Fibroblast of skin of right quadriceps (primary cell): ENCODE measurements around the gene KRTAP1-3.
A peak's percentile ranks its signal among the peaks of the same experiment; 100 is the strongest.
"Not testable (repeated sequence)": the region's sequence is repeated elsewhere in the genome, so short reads cannot be mapped to it uniquely, and the experiment has no call there.

Experiments
- DNase-seq: peaks from one replicate; pipeline ENCODE4 v3.0.0-alpha.2; 2013

KRTAP1-3 gene

DNA sequence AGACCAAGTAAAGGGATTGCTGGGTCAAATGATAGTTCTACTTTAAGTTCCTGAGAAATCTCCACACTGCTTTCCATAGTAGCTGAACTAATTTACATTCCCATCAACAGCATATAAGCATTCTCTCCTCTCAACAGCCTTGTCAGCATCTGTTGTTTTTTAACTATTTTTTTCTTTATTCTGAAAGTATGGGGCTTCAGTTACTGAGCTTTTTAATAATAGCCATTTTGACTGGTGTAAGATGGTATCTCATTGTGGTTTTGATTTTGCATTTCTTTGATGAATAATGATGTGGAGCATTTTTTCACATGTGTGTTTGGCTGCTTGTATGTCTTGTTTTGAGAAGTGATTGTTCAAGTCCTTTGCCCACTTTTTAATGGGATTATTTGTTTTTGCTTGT is 17.9 kb upstream of the KRTAP1-3 start:
- DNase-seq: peak; percentile 77

DNA sequence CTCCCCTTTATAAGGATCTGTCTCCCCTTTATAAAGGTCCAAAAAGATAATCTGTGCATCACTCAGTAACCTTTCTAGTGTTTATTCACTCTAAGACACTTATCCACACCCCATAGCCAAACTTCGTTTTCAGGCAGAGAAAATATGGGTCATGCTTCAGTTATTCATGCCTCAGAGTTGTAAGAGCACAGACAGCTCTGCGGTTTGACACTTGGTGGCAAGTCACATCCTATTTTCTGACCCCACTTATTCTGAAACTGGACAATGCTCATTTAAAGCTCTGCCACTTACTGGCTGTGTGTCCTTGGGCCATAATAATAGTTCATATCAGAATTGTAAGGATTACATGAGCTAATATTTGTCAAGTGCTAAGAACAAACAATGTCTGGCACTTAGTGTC is 14.4 kb upstream of the KRTAP1-3 start:
- DNase-seq: peak; percentile 45

DNA sequence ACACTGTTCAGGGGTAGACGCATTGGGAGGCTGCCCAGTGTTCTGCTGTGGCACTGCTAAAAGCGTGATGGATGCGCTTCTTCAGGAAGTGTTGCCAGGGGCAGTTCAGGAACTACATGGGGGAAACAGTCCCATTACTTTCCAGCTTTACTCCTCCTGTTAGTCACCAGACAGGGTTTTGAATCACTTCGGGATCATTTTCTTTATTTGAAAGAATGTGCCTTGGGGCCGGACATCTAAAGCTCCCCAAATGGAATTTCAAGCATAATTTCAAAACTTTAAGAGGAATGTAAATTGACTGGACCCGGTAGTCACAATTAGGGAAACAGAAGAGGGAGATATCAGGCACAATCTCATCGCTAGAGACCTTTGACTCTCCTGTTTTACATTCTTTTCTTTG is 13.8 kb upstream of the KRTAP1-3 start:
- peak; percentile 73 for DNase-seq

DNA sequence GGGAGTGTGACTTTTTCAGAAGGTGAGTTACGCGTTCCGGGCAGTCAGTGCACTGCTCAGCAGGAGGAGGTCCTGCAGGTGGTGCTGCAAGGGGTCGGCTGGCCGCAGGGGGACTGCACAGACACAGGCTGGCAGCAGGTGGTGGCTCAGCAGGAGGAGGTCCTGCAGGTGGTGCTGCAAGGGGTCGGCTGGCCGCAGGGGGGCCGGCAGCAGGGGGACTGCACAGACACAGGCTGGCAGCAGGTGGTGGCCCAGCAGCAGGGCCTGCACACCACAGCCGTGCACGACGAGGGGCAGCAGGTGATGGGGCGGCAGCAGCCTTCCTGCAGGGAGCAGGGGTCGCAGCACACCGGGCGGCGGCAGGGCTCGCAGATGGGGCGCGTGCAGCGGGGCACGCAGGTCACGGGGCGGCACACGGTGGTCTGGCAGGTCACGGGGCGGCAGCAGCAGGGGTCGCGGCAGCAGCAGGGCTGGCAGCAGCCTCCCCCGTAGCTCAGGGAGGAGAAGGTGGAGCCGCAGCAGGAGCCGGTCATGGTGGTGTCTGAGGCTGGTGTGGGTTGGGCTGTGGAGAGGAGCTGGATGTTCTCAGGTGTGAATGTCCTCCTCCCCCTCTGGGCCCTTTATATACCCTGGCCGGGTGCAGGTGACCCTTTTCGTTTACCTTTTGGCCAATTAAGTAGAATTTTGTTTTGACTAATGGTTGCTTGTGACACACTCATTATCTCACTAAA is 12.2 kb upstream of the KRTAP1-3 start, which contains the start of gene KRTAP2-1:
Gene KRTAP2-1 (minus strand): TSS at position 582 of the 731 bp plus-strand sequence. CDS start 49 bp downstream, at position 533.
- DNase-seq: not testable (repeated sequence)

DNA sequence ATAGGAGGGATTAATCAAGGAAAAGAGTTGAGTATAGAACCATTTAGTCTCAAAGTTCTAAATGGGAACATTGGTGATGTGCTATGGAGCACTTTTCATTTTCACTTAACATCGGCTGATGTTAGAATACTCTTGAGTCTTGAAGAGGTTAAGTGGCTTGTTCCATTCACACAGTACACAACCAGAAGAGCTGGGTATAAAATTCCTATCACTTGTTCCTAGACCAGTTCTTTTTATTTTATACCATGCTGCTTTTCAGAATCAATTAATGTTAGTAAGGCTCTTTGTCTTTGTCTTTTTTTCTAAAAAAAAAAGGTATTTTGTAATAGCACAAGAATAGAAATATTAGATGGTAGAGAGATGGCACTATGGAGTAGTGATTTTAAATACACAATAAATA is 8.3 kb upstream of the KRTAP1-3 start:
- no peak for DNase-seq

DNA sequence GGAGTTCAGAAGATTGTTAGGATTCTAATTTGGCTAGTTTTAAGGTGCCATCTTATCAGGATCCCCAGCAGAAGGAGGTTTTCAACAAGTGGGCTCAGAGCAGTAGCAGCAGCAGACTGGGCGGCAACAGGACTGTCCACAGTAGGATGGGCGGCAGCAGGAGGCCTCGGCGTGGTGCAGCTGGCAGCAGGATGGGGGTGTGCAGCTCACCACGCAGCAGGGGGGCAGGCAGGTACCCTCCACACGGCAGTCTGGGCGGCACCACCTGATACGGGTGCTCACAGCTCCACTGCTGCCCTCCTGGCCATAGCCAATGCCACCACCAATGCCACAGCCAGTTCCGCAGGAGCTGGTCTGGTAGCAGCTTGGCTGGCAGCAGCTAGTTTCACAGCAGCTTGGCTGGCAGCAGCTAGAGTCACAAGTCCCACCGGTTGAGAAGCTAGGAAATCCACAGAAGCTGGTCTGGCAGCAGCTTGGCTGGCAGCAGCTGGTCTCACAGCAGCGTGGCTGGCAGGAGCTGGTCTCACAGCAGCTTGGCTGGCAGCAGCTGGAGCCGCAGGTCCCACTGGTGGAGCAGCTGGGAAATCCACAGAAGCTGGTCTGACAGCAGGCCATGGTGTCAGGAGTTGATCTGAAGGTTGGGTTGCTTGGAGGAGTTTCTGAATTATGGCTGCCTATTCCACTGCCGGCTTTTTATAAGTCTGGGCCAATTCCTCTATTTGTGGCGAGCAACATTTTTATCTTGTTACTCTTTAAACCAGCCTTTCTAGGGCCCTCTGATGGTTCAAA is 6.3 kb upstream of the KRTAP1-3 start, which contains the start of gene KRTAP1-1:
Gene KRTAP1-1 (minus strand): TSS at position 668 of the 789 bp plus-strand sequence. CDS start 53 bp downstream, at position 615.
- not testable (repeated sequence) for DNase-seq

DNA sequence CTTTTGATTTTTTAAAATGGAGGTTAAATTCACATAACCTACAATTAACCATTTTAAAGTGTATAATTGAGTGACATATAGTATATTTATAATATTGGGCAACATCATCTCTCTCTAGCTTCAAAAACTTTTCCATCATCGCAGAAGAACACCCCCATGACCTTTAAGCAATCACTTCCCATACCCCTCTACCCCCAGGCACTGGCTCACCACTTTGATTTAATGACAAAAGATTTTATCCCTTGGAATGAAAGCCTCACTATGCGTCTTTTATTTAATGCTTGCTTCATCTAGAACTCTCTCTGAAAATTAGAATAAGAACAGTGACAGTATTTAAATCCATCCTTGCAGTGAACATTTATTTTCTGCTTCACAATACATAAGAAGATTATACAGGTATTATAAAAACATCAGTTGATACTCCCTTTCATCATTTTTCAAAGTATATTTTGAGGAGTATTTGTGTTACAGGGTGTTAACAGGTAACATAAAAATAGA is 3.2 kb upstream of the KRTAP1-3 start:
- DNase-seq: no peak

DNA sequence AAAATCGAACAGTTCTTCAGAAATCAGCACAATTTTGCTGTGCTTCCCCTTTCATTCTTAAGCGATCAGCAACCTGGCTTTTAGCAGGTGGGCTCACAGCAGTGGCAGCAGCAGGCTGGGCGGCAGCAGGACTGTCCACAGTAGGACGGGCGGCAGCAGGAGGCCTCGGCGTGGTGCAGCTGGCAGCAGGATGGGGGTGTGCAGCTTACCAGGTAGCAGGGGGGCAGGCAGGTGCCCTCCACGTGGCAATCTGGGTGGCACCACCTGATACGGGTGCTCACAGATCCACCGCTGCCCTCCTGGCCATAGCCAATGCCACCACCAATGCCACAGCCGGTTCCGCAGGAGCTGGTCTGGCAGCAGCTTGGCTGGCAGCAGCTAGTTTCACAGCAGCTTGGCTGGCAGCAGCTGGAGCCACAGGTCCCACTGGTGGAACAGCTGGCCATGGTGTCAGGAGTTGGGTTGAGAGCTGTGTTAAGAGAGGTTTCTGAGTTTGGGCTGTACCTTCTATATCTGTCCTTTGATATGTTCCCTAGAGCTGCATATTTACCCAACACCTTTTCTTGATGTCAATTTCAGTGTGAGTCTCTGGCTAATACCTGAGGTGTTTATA is 4.9 kb downstream of the KRTAP1-3 start, which contains the start of gene KRTAP1-4:
Gene KRTAP1-4 (minus strand): TSS at position 563 of the 613 bp plus-strand sequence. CDS start 117 bp downstream, at position 446.
- no peak for DNase-seq

DNA sequence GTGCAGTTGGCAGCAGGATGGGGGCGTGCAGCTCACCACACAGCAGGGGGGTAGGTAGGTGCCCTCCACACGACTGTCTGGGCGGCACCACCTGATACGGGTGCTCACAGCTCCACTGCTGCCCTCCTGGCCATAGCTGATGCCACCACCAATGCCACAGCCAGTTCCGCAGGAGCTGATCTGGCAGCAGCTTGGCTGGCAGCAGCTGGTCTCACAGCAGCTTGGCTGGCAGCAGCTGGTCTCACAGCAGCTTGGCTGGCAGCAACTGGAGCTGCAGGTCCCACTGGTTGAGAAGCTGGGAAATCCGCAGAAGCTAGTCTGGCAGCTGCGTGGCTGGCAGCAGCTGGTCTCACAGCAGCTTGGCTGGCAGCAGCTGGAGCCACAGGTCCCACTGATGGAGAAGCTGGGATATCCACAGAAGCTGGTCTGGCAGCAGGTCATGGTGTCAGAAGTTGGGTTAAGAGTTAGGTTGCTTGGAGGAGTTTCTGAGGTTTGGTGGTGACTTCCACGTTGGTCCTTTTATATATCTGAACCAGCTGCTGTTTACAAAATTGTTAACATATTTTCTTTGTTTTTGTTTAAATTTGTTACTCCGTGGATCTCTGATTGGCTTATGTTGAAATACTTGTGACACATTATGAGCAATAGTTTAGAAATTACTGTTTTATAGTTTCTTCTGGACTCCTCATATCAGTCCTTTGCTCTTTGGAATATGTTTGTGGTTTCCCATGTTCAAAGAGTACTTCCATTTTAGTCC is 7.8 kb downstream of the KRTAP1-3 start, which contains the start of gene KRTAP1-5:
Gene KRTAP1-5 (minus strand): TSS at position 494 of the 757 bp plus-strand sequence. CDS start 53 bp downstream, at position 441.
- DNase-seq: peak; percentile 85

DNA sequence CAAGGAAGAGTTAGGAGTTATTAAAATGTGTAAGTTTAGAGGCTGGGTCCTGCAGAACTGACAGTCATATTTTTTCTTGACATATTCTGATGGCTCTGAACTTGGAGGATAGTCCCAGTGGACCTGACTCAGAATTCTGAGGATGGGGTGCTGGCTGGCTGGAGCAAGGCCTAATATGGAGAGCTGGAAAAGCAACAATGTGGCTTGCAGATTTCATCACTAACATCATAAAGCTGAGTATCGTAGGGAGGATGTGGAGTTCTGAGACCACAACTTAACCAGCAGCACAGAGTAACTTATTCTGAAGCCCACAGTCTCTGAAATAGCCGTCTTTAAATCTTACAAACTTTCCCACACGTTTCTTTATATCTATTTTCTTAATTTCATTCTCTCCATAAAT is 10.0 kb downstream of the KRTAP1-3 start:
- peak; percentile 81 for DNase-seq

DNA sequence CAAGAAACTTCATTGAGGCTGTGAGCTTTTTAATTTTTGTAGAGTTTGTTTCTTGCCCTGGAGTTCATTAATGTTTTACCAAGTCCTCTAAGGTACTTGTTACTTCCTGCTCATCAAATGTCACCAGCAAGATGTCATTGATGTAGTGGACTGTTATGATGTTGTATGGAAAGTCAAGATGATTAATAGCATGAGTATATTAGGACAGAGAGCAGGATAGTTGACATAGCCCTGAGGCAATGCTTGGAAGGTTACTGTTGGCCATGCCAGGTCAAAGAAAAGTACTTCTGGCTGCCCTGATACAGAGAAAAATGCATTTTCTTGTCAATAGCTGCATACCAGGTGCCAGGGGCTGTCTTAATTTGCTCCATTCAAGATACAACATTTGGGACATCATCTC is 14.3 kb downstream of the KRTAP1-3 start:
- no peak for DNase-seq

DNA sequence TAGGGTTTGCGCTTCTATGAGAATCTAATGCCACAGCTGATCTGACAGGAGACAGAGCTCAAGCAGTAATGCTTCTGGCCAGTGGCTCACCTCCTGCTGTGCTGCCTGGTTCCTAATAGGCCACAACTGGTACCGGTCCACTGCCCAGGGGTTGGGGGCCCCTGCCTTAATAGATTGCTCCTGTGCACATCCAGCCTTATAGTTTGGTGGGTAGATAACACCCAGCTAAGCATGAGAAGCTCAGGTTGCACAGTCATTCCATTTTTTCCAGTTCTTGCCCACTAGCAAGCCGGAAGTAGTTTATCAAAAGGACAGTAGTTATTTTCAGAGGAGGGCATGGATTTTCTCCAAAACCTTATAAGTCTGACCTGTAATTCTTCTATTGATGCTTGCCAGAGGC is 15.3 kb downstream of the KRTAP1-3 start:
- DNase-seq: no peak

DNA sequence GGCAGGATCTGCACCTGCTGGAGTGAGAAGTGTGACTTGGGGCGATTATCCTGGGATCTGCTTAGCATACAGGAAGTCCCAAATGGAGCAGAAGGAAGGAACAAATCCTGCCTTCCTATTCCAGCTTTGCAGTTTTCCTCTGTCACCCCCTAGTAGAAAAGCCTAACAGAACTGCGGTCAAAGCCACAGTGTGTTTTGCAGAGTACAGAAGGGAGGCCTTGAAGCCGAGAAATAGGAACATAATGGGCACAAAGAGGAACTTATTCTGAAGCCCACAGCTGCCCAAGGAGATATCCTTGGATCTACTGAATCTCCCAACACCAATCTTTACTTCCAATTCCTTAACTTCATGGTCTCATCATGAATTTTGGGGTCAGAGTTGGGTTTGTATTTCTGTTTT is 16.1 kb downstream of the KRTAP1-3 start:
- no peak for DNase-seq

DNA sequence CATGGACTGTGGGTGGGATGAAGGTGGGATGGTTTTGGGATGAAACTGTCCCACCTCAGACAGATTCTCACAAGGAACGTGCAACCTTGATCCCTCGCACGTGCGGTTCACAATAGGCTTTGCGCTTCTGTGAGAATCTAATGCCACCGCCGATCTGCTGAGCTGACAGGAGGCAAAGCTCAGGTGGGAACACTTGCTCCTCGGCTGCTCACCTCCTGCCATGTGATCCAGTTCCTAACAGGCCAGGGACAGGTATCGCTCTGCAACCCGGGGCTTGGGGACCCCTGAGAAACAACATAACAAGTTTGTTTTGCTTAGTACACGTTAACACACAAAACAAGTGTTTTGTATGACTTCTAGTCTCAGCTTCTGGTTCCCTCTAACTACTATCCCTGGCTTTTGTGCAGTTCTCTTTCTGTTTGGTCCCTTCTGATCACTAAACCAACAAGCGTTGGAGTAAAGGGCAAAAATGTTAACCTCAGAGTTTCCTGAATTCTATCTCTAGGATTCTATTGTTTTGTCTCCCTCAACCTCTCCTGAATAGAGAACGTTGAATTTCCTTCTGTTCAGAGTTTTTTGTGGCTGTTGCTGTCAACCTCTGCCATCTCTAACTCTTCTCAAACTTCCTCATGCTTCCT is 18.0 kb downstream of the KRTAP1-3 start:
- no peak for DNase-seq

DNA sequence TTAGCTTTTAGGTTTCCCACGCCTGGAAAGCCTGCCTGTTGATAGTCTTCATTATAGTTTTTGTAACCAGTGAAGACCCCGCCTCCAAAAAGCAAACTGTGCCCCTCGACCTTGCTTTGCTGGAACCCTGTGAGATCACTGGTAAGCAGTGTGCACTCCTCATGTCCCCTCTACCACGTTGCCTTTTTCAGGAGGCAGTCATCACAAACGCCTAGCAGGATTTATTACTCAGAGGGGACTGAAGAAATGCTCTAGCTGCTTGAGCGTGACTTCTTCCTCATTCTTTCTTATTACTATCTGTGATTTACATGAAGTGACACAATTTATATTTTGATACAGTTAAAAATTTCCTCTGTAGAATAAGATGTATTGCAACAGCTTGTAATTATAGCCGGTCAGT is 19.2 kb downstream of the KRTAP1-3 start:
- peak; percentile 37 for DNase-seq

DNA sequence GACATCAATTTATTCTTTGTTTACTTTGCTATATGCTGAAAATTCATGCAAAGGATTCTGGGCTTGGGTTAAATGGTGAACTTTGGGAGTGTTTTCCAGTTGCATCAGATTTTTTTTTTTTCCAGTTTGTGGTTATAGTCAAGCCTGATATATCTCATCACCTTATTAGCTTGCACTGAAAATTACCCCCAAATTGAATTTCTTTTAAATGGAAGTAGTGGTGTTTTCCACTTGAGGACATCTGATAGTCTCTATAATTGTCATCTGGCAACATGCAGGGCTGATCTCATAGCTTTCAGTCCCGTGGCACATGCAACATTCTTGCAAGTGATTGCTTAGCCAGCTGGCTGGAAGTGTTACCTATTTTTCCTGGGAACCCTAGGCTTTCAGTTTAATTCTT is 21.1 kb downstream of the KRTAP1-3 start:
- peak; percentile 82 for DNase-seq

DNA sequence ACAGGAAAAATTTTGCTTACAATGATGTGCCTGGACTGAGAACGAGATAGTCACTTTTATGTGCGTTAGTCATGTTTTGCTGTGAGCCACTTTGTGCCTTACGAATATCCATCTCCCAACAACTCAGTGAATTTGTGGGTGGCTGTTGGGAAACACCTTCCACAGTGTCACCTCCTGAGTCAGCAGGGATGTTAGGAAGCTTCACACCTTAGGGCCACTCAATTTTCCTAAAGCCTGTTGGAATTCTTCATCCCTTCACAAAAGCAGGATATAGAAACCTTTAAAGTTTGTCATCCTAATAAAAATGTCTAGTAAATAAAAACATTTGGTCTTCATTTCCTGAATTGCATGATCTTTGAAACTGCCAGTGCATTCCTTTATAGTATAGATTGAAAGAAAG is 21.5 kb downstream of the KRTAP1-3 start:
- no peak for DNase-seq

DNA sequence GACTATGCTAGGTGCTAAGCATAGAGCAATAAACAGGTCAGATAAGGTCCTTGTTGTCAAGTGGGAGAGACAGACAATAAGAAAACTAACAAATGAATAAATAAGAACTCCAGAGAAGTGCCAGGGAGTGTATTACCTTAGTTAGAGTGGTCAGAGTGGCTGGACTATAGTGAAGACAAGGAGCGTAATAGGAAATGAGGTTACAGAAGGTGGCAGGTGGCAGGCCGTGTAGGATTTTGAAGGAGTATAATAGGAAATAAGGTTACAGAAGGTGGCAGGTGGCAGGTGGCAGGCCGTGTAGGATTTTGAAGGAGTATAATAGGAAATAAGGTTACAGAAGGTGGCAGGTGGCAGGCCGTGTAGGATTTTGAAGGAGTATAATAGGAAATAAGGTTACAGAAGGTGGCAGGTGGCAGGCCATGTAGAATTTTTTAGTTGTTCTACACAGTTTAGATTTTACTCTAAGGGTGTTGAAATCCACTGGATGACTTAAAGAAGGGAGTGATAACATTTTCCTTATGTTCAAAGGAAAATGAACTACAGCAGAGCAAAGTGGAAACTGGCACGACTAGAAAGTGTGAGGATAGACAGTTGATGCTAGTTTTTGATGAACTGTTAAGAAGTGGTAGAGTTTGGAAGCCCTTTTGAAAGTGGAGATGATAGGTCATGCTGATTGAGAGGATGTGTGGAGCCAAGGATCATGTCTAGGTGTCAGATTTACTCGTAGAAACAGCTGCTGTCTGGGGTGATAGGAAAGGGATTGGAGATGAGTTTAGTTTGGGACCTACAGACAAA is 22.2 kb downstream of the KRTAP1-3 start:
- DNase-seq: no peak

DNA sequence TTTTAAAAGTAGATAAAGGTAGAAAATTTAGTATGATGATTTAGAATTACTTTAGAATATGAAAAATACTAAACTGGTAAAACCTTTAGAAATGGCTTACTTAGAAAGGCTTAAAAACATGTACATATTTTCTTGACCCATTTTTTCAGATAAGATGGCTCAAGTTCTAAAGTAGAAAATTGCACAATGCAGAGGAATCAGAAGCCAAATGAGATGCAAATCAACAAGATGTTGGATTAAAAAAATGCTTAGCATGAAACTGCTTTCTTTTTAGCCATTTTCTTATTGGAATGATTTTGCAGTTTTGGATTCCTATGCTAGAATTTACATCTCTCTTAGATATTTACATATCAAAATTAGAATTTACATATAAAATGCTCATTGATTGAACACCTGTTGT is 24.2 kb downstream of the KRTAP1-3 start:
- no peak for DNase-seq

DNA sequence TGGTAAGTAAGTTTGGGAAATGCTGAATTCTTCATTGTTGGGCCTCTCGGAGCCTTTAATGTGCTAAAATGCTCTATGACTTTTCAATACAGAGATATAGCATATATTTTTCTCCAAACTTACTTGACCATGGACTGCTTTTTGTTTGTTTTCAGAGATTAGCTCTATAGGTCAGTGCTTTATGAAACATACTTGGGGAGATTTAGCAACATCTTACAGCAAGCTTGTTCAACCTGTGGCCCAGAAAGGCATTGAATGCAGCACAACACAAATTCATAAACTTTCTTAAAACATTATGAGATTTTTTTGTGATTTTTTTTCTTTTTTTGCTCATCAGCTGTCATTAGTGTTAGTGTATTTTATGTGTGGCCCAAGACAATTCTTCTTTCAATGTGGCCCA is 24.7 kb downstream of the KRTAP1-3 start:
- no peak for DNase-seq

DNA sequence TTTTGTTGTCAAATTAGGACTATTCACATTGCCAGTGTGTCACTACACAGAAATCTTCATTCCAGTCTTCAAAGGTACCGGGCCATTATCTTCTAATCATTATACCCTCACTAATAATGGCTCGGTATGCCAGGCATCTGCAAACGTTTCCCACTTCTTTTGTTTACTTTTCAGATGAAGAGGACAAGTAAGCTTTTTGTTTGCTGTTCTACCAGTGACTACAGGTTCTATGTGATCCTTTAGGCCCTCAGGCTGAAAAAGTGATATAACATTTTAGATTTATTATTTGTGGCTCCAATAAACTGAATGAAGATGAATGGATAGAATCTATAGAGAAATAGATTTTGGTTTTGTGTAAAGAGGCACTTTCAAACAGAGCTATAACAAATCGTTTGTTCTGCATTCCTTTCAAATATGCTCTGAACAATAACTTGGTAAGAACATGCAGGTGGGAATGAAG is 25.3 kb downstream of the KRTAP1-3 start:
- DNase-seq: no peak
